Kidney epithelial cell (primary cell): ENCODE data around the gene BGN. TPM values are rescaled to one million over a fixed set of nuclear protein-coding genes. Genes with fewer than 3 reads are reported as not detected.
A peak's percentile ranks its signal among the peaks of the same experiment; 100 is the strongest.

Experiments
- DNase-seq: peaks from one replicate; pipeline ENCODE4 v3.0.0-alpha.2; 2010; ENCODE audit warnings: low read depth
- H3K27me3 ChIP-seq: 2 replicates; pipeline ENCODE4 v1.6.0; 2011; ENCODE audit warnings: low read length; ENCODE audit not compliant: control insufficient read depth, insufficient read depth
- H3K36me3 ChIP-seq: 2 replicates; pipeline ENCODE4 v1.5.1; 2011; ENCODE audit warnings: low read length; ENCODE audit not compliant: control insufficient read depth, insufficient read depth
- H3K4me3 ChIP-seq: 2 replicates; pipeline ENCODE4 v1.5.1; 2011; ENCODE audit warnings: low read depth, mild to moderate bottlenecking, control low read depth, low read length
- CTCF ChIP-seq: IDR thresholded peaks from 2 replicates; pipeline ENCODE4 v1.5.1; 2011; ENCODE audit warnings: mild to moderate bottlenecking, moderate library complexity, low read length, control low read depth, inconsistent platforms; ENCODE audit not compliant: insufficient read depth, poor library complexity, severe bottlenecking
- total RNA-seq: library from RNA; depleted of rRNA; stranded (reverse); fragments of >200 nt; gene quantifications from 2 replicates; pipeline ENCODE4 v1.2.3, GENCODE V29; 2015

The BGN gene
- total RNA-seq, 1 donor from 2014 or later: 6.2 TPM

- Histone ChIP-seq H3K36me3 (no peaks in the 10 kb centered on the region), H3K27me3 (no peaks in the 10 kb centered on the region), H3K4me3 (no peak overlapping the region)
- no peak for DNase-seq
- TF ChIP-seq CTCF: no peak
Observed at GRCh38 chrX:153463556-153463955, 31.2 kb upstream of the BGN start.

GRCh38 chrX:153464116-153464515 is 30.7 kb upstream of the BGN start:
- H3K4me3 ChIP-seq: no peak overlapping the region
- no peaks in the 10 kb centered on the region for H3K36me3 ChIP-seq
- no peak for TF ChIP-seq CTCF
- DNase-seq: no peak
- no peaks in the 10 kb centered on the region for H3K27me3 ChIP-seq

GRCh38 chrX:153465691-153466380 is 28.9 kb upstream of the BGN start:
- TF ChIP-seq CTCF: no peak
- DNase-seq: no peak
- no peaks in the 10 kb centered on the region for H3K27me3 ChIP-seq
- no peak overlapping the region for H3K4me3 ChIP-seq
- H3K36me3 ChIP-seq: no peaks in the 10 kb centered on the region

- no peaks in the 10 kb centered on the region for H3K36me3 ChIP-seq
- no peak for TF ChIP-seq CTCF
- H3K27me3 ChIP-seq: no peaks in the 10 kb centered on the region
- DNase-seq: no peak
- H3K4me3 ChIP-seq: no peak overlapping the region
Observed at GRCh38 chrX:153468008-153468580, 26.7 kb upstream of the BGN start.

- DNase-seq: no peak
- no peaks in the 10 kb centered on the region for H3K36me3 ChIP-seq
- H3K4me3 ChIP-seq: peak overlapping the region; percentile 72
- H3K27me3 ChIP-seq: no peaks in the 10 kb centered on the region
- TF ChIP-seq CTCF: no peak
Observed at GRCh38 chrX:153469811-153470410, 24.9 kb upstream of the BGN start.
